KBM-7 (cell line): Measurements from ENCODE around the gene CENPM.
"Not testable (repeated sequence)": the region's sequence is repeated elsewhere in the genome, so short reads cannot be mapped to it uniquely, and the experiment has no call there.

ENCODE experiments used
- DNase-seq: peaks from one replicate; pipeline ENCODE4 v3.0.0-alpha.2; 2015
- in situ Hi-C: fragments of 300-500 bp; cut with MboI; formaldehyde crosslinking; loops from 2 replicates; pipeline ENCODE4 v1.14.3; 2020; ENCODE audit warnings: low sequenced_read_pairs, low pct_unique_long_range_greater_than_20kb, mixed read lengths

CENPM gene

DNA sequence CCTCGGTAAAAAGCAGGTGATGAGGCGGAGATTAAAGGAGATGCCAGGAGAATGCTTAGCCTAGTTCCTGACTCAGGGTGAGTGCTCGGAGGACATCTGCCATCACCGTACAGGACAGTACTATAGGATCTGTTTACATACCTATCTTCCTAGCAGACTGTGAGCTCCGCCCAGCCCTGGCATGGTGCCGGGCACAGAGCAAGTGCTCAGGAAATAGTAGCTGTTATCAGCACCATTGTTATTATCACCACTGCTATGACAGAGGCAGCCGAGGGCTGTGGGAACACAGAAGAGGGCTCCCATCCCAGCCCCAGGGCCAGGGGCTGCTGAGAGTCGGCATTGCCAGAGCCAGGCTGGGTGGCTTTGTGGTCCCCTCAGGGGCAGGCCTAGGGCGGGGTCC, 21.6 kb upstream of the CENPM start:
- in situ Hi-C loops, result no loop called here
- no peak for DNase-seq

DNA sequence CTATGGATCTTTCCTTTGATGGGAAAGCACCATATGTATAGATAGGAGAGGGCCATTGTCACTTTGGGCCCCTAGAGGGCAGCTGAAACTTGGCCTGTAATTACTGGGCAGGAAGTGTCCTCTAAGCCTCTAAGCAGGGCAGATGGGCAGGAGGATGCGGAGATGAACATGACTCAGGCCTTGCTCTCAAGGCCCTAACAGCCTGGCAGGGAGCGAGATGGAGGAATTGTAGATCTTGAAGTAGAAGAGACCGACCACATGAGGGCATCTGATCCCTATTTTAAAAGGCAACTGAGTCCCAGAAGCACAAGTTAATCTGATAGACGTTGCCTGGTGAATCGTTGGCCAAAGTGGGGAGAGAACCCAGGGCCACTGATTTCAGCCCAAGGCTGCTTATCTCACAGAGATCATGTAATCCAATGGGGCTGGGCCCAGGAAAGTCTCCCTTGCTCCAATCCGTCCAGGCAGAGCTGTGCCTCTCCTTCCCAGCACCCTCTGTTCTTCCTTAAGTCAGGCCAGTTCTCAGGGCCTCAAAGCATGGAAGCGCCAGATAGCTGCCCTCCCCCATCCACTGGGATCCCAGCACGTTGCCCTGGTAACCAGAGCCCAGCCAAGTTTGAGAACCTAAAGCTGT, 19.8 kb upstream of the CENPM start:
- in situ Hi-C loops, result no loop called here
- peak; percentile 72 for DNase-seq

DNA sequence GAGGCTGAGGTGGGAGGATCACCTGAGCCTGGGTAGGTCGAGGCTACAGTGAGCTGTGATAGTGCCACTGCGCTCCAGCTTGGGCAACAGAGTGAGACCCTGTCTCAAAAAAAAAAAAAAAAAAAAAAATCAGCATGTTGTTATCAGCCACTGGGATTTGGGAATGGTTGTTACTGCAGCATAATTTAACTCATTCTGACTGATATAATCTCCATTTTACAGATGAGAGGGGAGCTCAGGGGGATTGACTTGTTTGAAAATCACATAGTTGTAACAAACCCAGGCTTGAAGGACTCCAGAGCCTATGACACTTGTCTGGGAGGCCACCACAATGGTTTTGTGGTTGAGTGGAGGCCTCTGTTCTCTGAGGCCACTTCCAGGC, 19.3 kb upstream of the CENPM start:
- no peak for DNase-seq

DNA sequence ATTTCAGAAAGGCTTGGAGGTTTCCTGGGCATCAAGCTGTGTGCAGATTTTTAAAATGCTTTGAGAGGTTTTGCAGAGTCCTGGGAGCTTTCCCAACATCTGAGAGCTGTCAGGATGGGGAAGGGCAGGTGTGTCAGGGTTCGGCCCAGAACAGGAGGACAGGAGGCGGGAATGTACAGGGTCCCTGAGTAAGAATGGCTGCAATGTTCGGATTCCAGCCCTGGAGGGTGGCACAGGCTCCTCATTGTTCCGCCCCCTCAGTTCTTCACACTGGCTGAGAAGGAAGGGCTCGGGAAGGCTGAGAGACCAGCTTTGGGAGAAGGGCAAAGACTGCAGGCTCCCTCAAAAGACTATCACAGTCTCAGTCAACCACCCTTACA, 17.1 kb upstream of the CENPM start:
- in situ Hi-C loops, result no loop called here

More for the DNA sequence above, 19.3 kb upstream of the CENPM start:
- in situ Hi-C loops, result no loop called here

DNA sequence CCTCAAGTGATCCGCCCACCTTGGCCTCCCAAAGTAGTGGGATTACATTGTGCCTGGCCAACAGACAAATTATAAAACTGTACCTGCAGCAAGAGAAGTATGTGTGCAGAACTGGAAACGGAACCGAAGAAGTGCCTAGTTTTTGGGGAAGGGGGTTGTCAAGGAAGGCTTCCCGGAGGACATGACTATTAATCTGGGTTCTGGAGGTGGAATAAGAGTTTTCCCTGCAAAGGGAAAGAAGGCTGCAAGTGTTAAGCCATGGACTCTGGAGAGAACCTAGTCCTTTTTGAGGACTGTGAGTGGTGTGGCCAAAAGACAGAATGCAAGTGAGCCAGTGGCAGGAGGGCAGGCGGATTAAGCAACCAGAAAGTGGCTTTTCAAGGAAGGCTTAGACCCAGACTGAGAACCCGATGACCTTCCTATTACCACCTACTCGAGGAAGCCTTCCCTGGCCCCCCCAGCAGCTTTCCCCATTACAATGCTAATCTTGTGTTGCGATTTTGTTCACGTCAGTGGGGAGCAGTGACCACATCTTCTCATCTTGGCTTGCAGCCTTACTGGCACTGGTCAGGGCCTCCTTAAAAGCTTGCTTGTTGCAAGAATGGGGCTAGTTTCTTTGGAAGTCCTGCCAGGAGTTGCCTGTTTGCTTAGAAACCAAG, 16.6 kb upstream of the CENPM start:
- in situ Hi-C loops, result no loop called here
- DNase-seq, result no peak

More for the DNA sequence above, 17.1 kb upstream of the CENPM start:
- no peak for DNase-seq

DNA sequence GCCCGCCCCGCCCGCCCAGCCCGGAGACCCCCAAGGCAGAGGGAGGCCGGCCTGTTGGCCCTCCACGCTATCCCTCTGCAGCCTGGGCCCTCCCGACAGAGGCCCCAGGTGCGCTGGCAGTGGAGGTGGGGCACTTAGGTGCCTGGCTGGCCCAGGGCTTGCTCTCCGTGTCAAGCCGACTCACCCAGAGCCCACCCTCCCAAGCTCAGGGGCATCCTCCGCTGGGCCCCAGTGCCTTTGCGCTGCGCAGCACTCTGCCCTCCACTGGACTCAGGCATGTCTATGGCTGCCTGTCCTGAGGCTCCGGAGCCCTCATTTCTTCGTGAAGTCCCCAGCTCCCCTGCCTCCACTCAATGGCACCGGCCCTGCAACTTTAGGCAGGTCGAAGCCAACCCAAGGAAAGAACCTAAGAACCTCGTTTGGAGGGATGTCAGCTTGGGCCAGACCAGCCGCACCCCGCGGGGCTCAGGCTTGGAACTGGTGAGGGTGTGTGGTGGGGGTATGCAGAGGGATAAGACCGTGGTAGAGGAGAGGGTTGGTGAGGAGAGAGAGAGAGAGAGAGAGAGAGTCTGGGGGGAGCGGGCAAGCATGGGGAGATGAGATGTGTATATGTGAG, 11.1 kb upstream of the CENPM start:
- in situ Hi-C loops, result no loop called here
- no peak for DNase-seq

DNA sequence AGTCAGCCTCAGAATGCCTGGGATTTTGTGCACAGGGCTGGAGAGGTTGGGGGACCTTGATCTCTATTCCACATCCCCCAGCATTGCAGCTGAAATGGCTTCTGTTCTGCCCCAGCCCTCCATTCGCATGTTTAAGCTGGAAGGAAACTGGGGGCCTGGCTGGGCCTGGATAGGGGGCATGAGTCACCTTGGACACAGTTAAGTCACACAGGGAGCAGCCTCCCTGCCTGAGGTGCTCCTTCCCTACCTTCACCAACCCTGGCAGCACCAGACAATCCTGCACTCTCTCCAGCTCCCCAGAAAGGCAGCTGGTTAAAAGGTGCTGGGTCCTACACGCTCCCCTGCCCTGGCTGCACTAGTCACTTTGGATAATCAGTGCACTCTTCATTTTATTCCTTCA, 5.8 kb upstream of the CENPM start:
- no peak for DNase-seq
- in situ Hi-C loops, result no loop called here

DNA sequence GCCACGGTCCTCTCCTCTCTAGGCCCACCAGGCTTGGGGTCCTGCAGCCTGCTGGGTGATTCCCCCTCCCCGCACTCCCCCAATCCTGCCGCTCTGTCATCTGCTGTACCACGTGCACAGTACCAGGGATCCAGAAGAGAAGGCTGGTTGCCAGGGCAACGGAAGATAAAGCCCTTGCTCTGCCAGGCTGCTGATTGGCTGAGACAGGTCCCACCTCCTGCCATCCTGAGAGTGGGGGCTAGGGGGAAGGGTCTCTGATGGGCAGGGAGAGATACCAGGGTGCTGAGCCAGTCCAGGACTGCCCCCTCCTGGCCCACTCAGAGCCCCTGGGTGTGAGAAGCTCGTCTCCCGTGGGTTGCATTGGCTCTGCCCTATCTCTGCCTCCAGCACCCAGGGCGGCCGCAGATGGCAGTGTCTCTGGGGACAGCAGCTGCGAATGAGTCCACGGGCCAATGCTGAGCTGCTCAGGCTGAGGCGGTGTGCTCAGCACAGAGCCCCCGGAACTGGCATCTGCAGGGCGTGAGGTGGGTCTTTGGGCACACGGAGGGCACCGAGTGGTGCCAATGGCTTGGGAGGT, 5.0 kb upstream of the CENPM start, which contains the start of gene SMIM45:
SMIM45 (plus strand) TSS at position 253 of the 577 bp plus-strand sequence.
- in situ Hi-C loops, result no loop called here
- DNase-seq, result no peak

DNA sequence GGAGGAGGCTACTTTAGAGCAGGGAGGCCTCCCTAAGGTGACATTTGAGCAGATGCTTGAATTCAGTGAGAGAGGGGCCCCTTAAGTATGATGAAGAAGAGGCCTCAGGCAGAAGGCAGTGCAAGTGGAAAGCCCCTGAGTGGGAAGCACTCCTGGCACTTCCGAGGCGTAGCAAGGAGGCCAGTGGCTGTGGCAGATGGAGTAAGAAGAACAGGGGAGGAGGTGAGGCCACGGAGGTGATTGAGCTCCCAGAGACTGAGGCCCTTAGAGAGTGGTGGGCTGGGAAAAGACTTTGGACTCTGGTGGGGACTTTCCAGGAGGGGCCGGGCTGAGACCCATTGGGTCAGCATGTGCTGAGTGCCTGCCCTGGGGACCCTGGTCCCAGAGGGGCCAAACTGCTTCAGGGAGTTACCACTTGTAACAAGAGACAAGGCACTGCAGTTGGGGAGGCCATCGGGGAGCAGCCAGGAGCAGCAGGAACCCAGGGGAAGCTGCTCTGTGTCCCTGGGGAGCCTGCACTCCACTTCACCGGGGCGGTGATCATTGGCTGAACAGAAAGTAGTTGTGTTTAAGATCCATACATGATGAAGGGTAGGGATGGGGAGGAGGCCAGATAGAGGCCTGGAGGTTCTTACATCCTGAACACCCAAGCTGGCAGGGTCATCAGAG, 2.5 kb upstream of the CENPM start:
- in situ Hi-C loops, result no loop called here
- no peak for DNase-seq

DNA sequence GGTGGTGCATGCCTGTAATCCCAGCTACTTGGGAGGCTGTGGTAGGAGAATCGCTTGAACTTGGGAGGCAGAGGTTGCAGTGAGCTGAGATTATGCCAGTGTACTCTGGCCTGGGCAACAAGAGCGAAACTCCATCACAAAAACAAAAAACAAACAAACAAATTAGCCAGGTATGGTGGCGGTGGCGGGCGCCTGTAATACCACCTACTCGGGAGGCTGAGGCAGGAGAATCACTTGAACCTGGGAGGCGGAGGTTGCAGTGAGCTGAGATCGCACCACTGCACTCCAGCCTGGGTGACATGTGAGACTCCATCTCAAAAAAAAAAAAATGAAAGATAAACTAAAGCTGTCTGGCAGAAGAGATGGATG, 2.0 kb upstream of the CENPM start:
- in situ Hi-C loops, DNase-seq: not testable (repeated sequence)

DNA sequence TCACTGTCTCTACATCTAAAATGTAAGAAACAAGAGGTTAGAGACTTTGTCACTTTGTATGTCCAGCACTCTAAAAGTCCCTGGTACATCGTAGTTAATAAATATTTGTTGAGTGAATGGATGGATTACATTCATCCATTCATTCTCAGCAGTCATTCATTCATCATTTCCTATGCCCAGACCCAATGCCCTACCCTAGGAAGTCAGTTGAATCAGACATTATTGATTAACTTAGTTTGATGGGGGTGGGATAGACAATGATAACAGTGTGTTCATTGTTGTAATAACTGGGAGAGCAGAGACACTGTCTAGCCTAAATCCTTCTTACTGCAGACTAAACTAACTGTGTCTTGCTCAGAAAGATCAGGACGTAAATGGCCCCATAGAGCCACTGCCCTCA, 1.2 kb upstream of the CENPM start:
- in situ Hi-C loops, result no loop called here

DNA sequence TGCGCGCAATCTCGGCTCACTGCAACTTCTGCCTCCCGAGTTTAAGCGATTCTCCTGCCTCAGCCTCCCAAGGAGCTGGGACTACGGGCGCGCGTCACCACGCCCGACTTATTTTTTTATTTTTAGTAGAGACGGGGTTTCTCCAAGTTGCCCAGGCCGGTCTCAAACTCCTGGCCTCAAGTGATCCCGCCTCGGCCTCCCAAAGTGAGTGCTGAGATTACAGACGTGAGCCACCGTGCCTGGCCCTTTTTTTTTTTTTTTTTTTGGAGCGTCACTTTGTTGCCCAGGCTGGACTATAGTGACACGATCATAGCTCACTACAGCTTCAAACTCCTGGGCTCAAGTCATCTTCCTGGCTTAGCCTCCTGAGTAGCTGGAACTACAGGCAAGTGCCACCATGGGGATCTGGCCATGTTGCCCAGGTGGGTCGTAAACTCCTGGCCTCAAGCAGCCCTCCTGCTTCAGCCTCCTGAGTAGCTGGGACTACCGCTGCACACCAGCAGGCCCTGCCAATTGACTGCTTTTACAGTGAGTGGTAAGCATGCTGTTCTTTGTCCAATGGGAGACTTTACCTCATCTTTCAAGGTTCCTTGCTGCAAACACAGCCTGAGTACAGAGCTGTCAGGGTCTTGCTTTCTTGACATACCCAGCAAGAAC, 600 bp upstream of the CENPM start:
- in situ Hi-C loops, result no loop called here
- DNase-seq, result no peak

More for the DNA sequence above, 1.2 kb upstream of the CENPM start:
- no peak for DNase-seq

DNA sequence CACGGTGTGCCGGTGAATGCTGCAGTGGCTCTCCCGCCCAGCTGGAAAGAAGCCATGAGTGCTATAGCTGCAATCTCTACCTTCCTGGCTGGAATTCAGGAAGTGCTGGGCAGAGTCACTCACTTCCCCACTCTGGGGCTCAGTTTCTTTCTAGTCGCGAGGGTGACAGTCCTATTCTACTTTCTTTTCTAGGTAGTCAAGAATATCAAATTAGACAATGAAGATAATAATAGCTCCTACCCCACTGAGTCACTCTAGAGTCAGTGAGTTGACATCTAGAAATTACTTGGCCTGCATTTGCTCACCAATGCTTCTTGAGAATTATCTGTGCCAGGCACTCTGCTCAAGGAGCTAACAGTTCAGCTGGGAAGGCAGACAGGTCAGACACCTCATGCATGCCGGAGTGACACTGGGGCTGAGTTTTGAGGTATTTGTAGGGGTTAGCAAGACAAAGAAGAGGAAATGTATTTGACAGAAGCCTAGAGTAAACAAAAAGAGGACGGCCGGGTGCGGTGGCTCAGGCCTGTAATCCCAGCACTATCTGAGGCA, 3.2 kb downstream of the CENPM start:
- in situ Hi-C loops, result no loop called here
- no peak for DNase-seq

DNA sequence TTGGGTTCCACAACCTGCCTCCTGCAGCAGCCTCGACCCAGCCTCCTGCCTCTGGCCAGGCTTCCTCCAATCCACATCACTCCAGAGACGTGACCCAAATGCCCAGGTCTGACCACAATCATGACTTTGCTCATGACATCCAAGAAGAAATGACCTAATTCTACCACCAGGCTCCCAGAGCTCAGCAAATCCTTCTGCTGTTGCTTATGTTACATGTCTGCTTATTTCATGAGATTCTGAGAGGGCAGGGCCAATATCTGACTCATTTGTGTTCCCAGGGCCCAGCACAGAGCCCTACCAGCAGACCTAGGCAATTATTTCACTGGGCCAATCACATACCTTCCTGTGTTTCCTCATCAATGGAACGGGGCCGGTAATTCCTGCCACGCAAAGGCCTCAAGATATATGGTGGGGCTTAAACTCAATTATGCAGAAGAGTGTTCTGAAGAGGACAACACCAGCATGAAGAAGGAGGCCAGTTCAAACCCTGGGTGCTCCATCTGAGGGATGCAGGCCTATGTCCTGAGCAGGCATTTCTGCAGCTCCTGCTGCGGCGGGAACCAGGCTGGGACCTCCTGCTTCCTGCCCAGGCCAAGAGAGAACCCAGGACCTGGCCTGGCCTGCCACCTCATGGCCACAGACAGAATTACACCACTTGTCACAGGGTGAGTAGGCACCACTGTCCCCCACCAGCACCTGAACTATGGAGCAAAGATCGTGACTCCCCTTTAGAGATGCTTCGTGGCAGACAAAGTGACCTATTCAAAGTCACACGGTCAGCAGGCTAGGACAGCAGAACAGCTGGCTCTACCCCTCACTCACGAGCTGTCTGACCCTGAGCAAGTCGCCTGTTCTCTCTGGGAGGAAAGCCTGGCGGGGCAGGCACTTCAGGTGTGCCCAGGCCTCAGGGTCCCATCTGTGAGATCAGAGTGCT, 5.9 kb downstream of the CENPM start:
- peak; percentile 87 for DNase-seq
- in situ Hi-C loops, result no loop called here

DNA sequence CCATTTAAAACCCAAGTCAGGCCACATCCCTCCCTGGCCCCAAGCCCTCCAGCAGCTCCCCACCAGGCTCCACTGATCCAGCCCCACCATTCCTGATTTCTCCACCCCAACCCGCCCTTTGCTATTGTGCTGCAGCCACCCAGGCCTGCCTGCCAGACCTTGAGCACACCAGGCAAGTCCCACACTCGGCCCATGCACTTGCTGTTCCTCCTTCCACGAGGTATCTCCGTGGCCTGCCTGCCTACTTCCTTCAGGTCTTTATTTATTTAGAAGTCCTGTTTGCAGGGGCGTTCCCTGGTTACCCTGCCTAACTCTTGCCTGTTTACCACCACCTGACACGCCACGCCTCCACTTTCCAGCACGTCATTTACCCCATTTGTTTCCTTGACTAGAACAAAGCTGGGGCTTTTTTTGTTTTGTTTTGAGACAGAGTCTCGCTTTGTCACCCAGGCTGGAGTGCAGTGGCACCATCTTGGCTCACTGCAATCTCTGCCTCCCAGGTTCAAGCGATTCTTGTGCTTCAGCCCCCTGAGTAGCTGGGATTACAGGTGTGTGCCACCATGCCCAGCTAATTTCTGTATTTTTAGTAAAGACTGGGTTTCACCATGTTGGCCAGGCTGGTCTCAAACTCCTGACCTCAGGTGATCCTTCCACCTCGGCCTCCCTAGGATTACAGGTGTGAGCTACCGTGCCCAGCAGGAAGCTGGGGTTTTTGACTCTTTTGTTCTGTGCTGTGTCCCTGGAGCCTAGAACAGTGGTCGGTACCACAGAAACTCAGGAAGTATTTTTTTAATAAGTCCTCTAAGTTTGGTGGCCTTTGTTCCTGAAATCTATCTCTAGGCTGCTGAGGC, 6.7 kb downstream of the CENPM start:
- in situ Hi-C loops, result no loop called here
- DNase-seq, result no peak

DNA sequence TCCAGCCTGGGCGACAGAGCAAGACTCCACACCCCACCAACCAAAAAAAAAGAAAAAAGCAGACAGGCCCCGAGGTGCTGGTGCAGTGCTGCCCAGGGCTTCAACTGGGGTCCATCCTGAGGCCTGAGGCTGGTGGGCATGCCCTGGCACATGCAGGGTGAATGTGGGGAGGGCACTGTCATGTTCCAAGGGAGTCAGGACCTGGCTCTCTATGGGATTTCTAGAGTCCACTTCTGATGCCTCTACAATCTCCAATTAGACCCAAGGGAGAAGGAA, 10.1 kb downstream of the CENPM start:
- in situ Hi-C loops, result no loop called here
- no peak for DNase-seq

DNA sequence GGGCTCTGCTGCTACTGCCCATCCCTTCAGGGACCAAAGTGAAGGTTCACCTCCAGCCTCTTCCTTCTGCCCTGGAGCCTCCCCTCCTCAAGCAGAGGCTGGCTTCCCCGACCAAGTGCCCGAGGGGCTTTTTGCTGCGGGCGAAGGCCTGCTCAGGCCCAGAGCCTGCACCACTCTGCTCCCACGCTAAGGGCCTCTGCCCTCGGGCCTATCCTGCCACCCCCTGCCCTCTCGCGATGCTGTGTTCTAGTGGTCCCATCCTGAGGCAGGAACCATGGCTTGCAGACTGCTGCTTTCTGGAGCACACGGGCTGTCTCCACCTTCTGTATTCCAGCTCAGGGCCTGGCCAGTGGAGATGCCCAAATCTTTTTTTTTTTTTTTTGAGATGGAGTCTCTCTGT, 11.4 kb downstream of the CENPM start:
- in situ Hi-C loops, result no loop called here
- DNase-seq, result no peak

DNA sequence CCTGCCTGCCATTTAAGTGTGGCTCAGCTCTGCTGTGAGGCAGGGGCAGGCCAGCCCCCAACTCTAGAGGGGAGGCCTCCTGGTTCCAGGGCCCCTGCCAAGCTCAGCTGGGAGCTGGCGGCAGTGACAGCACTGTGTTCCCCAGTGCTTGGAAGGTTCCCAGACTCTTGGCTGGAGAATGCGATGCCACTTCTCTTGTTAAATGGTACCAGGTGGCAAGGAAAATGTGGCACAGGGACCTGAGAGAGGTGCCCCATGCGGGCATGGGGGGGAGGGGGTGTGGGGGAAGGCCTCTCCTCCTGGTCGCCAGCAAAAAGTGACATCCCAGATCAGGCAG, 12.0 kb downstream of the CENPM start:
- in situ Hi-C loops, result no loop called here
- DNase-seq, result no peak
